ES-I3 (cell line): ENCODE results near the gene GRAMD2B.
"Not testable (repeated sequence)": the region's sequence is repeated elsewhere in the genome, so short reads cannot be mapped to it uniquely, and the experiment has no call there.

ENCODE experiments used
- H3K36me3 ChIP-seq: 2 replicates; pipeline ENCODE4 v1.6.1; 2013; ENCODE audit warnings: mild to moderate bottlenecking, low read length, control low read depth, moderate library complexity; ENCODE audit not compliant: insufficient read depth
- H3K4me1 ChIP-seq: 2 replicates; pipeline ENCODE4 v1.6.1; 2013; ENCODE audit warnings: mild to moderate bottlenecking, control low read depth, low read length; ENCODE audit not compliant: insufficient read depth
- H3K9ac ChIP-seq: 2 replicates; pipeline ENCODE4 v1.6.1; 2013; ENCODE audit warnings: low read depth, mild to moderate bottlenecking, low read length, moderate library complexity
- H3K9me3 ChIP-seq: 2 replicates; pipeline ENCODE4 v1.6.1; 2013; ENCODE audit warnings: mild to moderate bottlenecking, low read length, moderate library complexity; ENCODE audit not compliant: control insufficient read depth, insufficient read depth

The GRAMD2B gene

DNA sequence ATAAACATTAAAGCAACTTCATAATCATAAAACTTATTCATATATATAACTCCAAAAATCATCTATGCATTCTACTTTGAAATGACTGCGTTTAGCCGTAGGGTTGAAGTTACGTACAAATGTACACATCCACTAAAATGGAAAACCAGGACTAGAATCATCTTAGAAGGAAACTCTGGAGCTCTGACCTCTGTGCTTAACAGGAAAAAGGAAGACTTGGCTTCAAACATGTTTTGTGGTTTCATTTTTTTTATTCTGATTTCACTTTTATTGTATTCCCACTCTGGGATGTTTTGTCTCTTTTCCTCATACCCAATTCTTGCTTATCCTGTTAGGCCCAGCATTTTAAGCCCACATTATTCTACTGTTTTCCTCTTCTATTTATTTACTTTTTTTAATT lies 44.9 kb downstream of the GRAMD2B start:
- H3K9ac ChIP-seq = no peak overlapping the region
- no peaks in the 10 kb centered on the region for H3K36me3 ChIP-seq
- H3K9me3 ChIP-seq = no peaks in the 10 kb centered on the region
- H3K4me1 ChIP-seq = peaks cover 10% of the 10 kb centered on the region

DNA sequence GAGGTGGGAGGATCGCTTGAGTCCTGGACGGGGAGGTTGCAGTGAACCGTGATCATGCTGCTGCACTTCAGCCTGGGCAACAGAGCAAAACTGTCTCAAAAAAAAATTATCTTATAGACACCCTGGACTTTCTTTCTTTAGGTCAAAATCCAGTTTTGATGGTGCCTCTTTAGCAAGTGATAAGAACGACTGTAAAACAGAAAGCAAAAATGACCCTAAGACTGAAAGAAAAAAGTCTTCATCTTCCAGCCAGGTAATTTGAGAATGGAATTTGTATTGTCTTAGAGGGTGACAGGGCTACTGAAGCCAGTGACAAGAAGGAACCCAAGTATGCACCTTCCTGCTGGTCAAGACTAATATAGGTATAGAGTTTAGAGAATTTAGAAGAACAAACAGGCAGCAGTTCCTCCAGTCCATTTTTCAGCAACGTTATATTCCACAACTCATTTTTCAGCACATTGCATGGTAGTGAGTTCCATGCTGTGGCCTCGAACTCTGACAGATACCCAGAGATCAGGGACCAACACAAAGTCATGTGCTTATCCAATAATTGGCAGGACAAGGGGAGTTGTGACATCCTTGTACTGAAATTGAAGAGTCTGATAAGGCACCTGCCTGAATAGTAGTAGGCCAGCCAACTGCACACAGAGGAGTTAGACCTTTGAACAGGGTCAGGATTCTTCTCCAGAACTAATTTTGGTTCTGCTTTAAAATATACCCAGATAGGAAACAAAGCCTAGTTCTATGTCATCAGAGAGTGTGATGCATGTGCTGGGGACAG lies 46.5 kb downstream of the GRAMD2B start:
- Histone ChIP-seq H3K9ac (no peak overlapping the region), H3K9me3 (no peaks in the 10 kb centered on the region), H3K36me3 (no peaks in the 10 kb centered on the region), H3K4me1 (peaks cover 10% of the 10 kb centered on the region)

DNA sequence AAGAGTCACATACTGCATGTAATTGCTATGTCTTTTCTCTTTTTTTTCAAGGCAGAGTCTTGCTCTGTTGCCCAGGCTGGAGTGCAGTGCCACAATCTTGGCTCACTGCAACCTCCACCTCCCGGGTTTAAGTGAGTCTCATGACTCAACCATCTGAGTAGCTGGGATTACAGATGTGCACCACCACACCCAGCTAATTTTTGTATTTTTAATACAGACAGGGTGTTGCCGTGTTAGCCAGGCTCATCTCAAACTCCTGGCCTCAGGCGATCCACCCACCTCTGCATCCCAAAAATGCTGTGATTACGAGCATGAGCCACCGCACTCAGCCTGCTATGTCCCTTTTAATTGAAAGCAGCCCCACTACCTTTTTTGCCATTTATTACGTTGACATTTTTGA lies 47.3 kb downstream of the GRAMD2B start:
- H3K4me1 ChIP-seq = peaks cover 10% of the 10 kb centered on the region
- H3K9ac ChIP-seq = not testable (repeated sequence)

GRCh38 chr5:126471247-126471646 lies 48.0 kb downstream of the GRAMD2B start:
- H3K36me3 ChIP-seq = no peaks in the 10 kb centered on the region

More for the DNA sequence above, 47.3 kb downstream of the GRAMD2B start:
- H3K9me3 ChIP-seq, H3K36me3 ChIP-seq: not testable (repeated sequence)

GRCh38 chr5:126471875-126472537 lies 48.8 kb downstream of the GRAMD2B start:
- Histone ChIP-seq H3K4me1 (peaks cover 10% of the 10 kb centered on the region), H3K9me3 (no peaks in the 10 kb centered on the region), H3K36me3 (peaks cover 3% of the 10 kb centered on the region; the same call in 1 of the 2 replicates), H3K9ac (no peak overlapping the region)

More at GRCh38 chr5:126471247-126471646, 48.0 kb downstream of the GRAMD2B start:
- Histone ChIP-seq H3K9ac (no peak overlapping the region), H3K4me1 (peaks cover 10% of the 10 kb centered on the region), H3K9me3 (no peaks in the 10 kb centered on the region)

GRCh38 chr5:126472538-126472889 lies 49.3 kb downstream of the GRAMD2B start:
- peaks cover 6% of the 10 kb centered on the region; the same call in 1 of the 2 replicates for H3K36me3 ChIP-seq
- no peak overlapping the region for H3K9ac ChIP-seq
- peaks cover 10% of the 10 kb centered on the region for H3K4me1 ChIP-seq
- H3K9me3 ChIP-seq = no peaks in the 10 kb centered on the region

DNA sequence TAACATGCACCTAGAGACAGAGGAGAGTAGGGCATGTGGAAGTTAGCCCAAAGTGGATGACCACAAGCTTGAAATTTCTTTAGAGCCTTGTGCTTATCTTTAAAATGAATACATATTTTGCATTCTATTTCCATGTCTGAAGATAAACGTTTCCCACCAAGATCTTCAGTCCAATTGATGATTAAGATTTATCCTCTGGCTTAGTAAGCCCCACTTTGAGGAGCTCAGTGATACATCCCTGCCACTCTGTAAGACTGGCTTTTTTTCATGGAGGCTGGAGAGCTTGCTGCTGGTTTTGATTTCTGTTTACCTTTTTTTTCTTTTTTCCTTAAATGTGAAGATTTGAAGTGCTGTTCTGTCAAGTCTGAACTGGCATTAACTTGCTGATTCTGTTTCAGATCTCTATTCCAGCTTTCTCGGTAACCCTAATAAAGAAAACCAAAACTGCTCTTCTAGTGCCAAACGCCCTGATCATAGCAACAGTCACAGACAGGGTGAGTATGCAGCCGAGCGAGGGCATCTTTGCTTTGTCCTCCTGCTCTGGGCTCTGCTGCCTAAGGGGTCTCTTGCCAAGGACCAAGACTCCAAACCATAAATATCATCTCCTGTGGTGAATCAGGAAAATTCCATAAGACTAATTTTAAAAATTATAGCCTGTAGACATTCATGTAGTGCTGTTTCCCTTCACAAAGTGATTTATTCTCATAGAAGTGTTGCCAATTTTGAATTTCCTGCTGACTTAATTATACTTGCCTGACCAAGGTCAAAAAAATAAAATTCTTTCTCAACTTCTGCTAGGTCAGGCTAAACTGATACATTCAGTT lies 54.3 kb downstream of the GRAMD2B start:
- no peaks in the 10 kb centered on the region for H3K9me3 ChIP-seq
- H3K9ac ChIP-seq = no peak overlapping the region
- H3K36me3 ChIP-seq = peaks cover 11% of the 10 kb centered on the region
- no peaks in the 10 kb centered on the region for H3K4me1 ChIP-seq

DNA sequence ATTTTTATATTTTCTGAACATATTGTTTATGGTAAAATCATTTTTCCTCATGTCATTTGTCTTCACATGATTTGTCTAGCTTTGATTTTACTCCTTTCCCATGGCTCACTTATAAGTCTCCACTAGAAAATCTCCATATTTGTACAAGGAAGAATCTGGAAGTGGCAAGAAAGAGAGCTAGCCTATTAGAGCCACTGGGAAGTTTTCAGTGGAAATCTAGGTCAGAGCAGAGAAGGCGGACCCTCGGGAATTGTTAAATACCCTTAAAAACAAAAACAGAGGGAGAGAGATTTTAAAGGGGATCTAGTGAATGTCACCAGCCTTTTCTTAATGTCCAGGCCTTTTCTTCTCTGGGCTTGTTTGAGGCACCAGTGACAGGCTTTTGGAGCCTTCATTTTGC lies 56.6 kb downstream of the GRAMD2B start:
- peaks cover 17% of the 10 kb centered on the region for H3K36me3 ChIP-seq
- H3K9ac ChIP-seq = no peak overlapping the region
- no peaks in the 10 kb centered on the region for H3K9me3 ChIP-seq
- no peaks in the 10 kb centered on the region for H3K4me1 ChIP-seq

DNA sequence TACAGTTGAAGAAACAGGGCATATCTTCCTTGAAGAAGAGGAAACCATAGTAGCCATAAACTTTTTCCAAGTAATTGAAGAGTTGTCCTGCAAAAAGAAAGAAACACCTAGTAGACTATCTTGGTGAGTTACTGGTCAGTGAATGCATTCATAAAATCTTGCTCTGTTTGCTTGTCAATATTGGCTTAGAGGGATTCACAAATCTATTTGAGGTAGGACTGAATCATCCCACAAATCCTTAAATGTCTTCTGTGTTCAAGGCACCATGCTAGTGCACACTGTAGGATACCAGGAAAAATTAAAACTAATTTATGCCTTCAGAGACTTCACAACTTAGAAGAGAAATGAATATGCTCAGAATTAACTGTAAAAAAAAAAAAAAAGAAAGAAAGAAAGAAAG lies 57.6 kb downstream of the GRAMD2B start:
- Histone ChIP-seq H3K4me1 (no peaks in the 10 kb centered on the region), H3K36me3 (peaks cover 20% of the 10 kb centered on the region), H3K9ac (no peak overlapping the region), H3K9me3 (no peaks in the 10 kb centered on the region)

DNA sequence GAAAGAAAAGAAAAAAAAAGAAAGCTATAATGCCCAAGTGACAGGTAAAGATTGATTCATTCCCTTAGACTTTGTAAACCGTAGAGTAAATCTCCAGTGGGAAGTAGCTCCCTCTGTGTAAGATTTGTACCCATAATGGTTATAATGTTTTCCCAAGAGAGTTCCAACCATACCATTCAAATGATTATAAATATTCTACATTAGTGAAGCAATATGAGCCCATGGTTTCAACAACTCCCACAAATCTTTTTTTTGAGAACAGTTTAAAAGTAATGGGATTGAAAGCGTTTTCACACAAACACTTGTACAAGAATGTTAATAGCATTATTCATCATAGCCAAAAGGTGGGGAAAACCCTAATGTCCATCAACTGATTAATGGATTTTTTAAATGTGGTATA lies 58.0 kb downstream of the GRAMD2B start:
- no peaks in the 10 kb centered on the region for H3K9me3 ChIP-seq

DNA sequence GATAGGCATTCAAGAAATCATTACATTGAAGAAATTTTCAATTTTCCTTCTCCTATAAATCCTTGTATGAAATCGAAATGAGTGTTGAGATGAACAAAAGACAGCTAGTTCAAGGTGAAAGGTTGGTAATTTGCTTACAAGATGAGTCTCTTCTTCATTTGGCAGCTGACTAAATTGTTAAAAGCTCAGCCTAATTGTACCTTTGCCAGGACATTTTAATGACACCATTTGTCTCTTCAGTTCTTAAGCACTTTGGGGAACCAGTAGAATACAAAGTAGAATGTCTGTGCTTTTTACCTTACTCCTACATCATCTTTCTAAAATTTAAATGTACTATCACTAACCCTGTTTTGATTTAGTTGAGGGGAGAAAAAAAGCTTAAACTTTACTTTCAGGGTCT lies 59.4 kb downstream of the GRAMD2B start:
- Histone ChIP-seq H3K4me1 (no peaks in the 10 kb centered on the region), H3K9me3 (no peaks in the 10 kb centered on the region), H3K36me3 (peaks cover 23% of the 10 kb centered on the region), H3K9ac (no peak overlapping the region)

More for the DNA sequence above, 58.0 kb downstream of the GRAMD2B start:
- H3K36me3 ChIP-seq = peaks cover 21% of the 10 kb centered on the region
- no peak overlapping the region for H3K9ac ChIP-seq
- H3K4me1 ChIP-seq = no peaks in the 10 kb centered on the region

- Histone ChIP-seq H3K9ac (no peak overlapping the region), H3K36me3 (peaks cover 25% of the 10 kb centered on the region)
These were observed 59.9 kb downstream of the GRAMD2B start for GRCh38 chr5:126483156-126483555.

DNA sequence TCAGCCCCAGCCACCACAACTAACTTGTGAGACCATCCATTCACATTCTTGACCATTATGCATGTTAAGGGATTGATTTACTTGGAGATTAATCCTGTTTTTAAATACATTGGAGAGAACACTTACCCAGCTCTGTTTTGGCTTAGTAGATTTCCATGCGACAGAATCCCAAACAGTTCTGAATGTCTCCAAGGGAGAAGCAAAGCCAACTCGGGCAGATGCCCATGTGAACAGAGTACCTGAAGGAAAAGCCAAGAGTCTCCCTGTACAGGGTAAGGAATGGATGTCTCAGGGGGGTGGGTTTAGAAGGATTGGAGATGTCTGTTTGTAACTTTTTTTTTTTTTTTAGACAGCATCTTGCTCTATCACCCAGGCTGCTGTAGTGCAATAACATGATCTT lies 61.0 kb downstream of the GRAMD2B start:
- Histone ChIP-seq H3K9ac (no peak overlapping the region), H3K4me1 (no peaks in the 10 kb centered on the region), H3K36me3 (peaks cover 32% of the 10 kb centered on the region), H3K9me3 (no peaks in the 10 kb centered on the region)

More at GRCh38 chr5:126483156-126483555, 59.9 kb downstream of the GRAMD2B start:
- H3K9me3 ChIP-seq = no peaks in the 10 kb centered on the region
- H3K4me1 ChIP-seq = no peaks in the 10 kb centered on the region

DNA sequence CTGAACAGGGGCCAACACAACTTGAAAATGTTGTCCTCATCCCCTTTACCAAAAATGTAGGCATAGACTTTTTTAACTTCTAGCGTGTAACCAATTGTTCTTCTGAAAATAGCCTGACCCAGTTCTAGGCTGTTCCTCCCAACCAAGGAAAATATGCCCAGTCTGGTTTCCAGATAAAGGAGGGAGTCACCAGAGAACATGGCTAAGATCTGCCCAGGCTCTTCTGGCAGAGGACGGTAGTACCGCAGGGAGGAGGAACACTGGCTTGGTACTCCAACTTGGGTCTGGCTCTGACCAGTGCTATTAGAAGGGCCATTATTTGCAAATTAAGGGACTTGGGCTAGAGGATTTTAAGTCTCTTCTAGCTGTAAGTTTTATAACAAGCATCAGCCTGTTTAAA lies 63.1 kb downstream of the GRAMD2B start:
- Histone ChIP-seq H3K36me3 (peaks cover 32% of the 10 kb centered on the region), H3K4me1 (no peaks in the 10 kb centered on the region; the same call in 1 of the 2 replicates), H3K9me3 (no peaks in the 10 kb centered on the region), H3K9ac (no peak overlapping the region)
